CD4-positive, alpha-beta T cell treated with Interferon alpha-2 for 1 hour (primary cell): Measurements from ENCODE around the gene NSUN7.

Experiments
- DNase-seq, 2 donors: peaks; one replicate each; pipeline ENCODE4 v3.0.0-alpha.2; 2020 to 2022

Gene NSUN7

GRCh38 chr4:40822420-40823166 is 72.8 kb downstream of the NSUN7 start:
- no peak for DNase-seq

GRCh38 chr4:40825014-40825838 is 75.5 kb downstream of the NSUN7 start:
- DNase-seq, result no peak

GRCh38 chr4:40826821-40827220 is 77.1 kb downstream of the NSUN7 start:
- no peak for DNase-seq

DNA sequence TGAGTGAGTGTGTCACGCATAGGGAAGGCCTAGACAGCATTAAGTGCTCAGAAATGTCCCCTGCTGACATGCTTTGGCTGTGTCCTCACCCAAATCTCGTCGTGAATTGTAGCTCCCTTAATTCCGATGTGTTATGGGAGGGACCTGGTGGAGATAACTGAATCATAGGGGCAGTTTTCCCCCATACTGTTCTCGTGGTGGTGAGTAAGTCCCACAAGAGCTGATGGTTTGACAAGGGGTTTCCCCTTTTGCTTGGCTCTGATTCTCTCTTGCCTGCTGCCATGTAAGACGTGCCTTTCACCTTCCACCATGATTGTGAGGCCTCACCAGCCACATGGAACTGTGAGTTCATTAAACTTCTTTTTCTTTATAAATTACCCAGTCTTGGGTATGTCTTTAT is 78.0 kb downstream of the NSUN7 start:
- no peak for DNase-seq

DNA sequence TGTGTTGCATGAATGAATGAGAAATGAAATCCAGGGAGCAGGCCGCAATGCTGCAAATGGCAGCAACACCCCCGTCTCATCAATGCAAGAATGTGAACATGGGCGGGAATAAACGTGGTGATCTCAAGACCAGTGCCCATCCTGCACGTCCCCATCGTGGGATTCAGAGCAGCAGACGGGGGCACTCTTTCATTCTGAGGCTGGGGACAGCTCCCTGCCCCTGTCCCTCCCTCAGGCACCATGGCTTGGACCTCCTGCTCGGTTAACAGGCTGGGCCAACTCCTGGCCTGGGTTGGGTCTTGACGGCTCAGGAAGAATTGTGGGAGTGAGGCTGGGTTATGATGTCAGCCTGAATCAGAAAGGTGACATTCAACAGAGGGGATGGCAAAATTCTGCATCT is 78.9 kb downstream of the NSUN7 start:
- no peak for DNase-seq

DNA sequence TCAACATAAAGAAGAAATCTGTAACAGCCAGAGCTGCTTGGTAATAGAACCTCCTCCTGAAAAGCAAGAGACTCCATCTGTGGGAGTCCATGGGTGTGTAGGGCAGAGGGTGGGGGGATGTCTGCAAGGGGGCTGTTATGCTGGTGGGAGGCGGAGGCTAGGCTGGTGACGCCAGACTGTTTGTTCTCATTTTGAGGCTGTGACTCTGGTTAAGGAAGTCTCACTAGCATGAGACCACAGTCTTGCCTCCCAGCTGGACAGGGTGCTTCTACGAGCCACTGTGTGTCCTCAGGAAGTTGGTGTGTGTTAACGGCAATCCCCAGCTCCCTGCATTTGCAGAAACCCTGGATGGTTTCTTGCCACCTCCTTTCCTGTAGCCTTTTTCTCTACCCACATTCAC is 79.8 kb downstream of the NSUN7 start:
- no peak for DNase-seq

DNA sequence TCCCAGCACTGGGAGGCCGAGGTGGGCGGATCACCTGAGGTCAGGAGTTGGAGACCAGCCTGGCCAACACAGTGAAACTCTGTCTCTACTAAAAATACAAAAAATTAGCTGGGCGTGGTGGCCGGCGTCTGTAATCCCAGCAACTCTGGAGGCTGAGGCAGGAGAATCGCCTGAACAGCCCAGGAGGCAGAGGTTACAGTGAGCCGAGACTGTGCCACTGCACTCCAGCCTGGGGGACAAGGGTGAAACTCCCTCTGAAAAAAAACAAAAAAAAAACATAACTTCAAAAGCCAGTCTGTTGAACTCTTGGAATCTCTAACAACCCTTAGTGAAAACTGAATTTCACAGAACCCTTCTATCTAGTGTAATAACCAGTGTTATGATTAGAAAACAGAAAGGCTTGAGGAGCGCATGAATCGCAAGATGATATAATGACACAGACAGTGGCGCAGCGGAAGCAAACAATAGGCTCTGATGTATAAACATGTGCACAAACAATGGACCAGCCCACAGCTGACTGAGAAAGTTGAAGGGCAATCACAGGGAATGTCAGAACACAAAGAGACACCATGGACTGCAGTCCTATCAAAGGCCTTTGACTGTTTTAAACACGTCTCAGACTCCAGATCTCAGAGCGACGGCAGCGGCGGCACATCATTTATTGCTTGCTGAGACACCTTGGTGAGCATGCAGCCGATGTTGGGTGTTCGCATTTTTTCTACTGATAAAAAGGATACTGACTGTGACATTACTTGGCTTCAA is 81.6 kb downstream of the NSUN7 start:
- DNase-seq, result no peak

DNA sequence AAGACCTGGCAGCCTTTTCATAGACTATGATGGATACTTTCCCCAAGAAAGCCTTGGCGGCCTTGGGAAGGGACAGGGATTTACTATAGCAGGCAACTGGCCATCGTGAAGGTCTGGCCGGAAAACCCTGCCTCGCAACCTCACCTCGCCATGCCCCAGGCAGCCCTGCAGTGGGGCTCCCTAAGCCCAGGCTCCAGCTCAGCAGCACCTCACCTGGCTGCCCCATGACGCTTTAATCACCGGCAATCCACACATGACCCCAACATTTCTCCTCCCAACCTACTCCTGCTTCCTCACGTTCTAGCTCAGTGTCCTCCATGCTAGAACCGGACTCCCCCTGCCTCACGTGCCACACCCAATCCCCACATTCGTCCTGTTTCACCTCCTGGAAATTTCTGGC is 82.4 kb downstream of the NSUN7 start:
- no peak for DNase-seq

DNA sequence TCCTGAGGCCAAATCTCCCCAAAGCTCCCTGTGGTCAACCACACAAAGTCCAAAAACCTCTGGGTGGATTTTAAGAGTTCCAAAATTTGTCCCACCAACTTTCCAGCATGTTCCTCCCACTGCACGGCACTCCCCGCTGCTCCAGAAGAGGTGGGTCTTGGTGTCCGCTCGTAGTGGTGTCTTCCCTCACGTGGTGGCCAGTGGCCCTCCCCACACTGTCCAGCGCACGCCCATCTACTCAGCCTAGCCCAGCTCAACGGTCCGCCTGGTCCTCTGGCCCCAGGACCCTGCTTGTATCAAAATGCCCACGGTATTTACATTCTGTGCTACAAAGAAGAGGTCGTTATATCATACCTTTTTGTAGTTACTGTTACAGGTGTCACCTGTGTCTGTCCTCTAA is 83.5 kb downstream of the NSUN7 start:
- no peak for DNase-seq

DNA sequence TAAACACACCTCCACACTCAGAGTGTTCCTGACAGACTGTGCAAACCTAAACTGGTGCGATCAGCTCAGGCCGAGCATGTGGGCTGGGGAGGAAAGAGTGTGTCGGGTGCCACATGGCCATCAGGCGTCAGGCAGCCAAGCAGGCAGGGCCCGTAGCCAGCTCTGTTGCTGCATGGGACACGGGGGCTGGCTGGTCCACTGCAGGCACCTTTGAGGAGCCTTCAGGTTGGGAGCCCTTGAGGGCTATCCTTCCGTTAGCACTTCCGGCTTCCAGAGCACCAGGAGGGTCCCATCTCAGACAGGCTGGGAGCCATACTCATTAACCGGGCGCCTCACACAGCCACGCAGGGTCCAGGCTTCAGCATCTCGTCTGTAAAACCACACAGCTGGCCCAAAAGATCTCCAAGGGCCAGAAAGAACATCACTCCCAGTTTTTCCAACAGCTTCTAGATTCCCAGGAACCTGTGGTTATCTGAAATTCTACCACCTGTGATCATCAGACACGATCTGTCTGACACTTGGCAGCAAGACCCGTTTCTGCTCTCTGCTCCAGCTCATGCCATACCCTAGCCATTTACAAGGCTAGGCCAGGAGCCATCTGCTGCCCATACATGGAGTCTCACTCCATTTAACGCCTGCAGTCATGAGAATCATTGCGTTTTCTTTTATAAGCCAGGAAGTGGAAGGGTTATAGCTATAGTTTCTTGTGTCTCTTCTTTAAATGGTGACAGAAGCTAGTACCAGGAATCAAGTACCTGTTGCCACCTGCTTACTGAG is 87.5 kb downstream of the NSUN7 start:
- no peak for DNase-seq

DNA sequence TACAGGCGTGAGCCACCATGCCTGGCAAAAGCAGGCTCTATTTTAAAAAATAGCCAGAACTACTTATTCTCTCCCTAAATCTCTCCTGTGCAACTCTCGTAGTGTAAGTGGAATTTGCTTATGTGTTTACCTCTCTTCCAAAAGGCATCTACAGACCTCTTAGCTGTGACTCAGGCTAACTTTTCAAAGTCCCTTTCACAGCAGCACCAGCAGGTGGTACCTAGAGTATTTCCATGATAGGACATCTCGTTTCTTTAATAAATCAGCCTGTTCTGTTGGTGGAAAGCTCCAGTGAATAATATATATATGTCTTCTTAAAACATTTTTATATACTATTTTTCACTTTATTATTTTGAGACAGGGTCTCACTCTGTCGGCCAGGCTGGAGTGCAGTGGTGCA is 89.0 kb downstream of the NSUN7 start:
- DNase-seq, result no peak

GRCh38 chr4:40840255-40840984 is 90.7 kb downstream of the NSUN7 start:
- DNase-seq, result no peak

DNA sequence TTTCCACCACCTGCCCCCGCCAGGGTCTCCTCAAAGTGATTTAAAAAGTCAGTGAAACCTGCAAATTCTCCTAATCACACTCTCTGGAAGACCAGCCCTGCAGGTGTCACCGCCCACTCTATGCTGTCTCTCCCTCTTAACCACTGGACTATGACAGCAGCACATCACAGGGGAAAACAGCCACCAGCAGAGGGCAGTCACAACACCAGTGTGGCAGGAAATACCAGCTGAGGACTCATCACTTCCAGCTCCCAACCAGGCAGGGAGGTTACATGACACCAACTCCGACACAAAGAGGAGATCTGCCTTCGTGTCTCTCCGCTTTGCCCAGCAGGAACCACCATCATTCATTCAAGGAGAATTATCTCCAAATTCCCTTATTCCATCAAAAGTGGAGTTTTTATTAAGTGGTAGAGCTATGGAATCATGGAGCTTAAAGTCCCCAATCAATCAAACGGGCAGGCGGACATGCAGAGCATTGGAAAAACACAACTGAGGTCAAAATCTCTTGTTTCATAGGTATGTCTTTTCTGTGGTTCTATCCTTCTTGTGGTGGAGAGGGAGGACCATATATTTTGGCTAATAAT is 91.3 kb downstream of the NSUN7 start:
- DNase-seq, result peak; percentile 58 to 71

DNA sequence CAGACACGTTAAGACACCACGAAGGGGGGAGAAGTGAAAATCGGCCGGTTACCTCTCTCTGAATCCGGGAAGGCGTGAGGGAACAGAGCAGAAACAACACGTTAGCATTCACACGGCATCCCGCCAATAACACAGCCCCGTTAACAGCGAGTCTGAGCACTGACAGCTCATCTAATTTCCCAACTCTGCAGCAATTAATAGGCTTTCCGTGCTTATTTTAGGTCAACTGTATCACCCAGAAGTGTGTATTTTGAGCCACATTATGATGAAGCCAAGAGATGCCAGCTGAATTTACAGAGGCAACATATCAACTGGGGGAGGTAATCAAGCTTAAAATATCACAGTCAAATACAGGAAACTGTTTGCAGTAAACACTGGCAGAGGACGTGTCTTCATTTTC is 92.6 kb downstream of the NSUN7 start:
- DNase-seq, result no peak

DNA sequence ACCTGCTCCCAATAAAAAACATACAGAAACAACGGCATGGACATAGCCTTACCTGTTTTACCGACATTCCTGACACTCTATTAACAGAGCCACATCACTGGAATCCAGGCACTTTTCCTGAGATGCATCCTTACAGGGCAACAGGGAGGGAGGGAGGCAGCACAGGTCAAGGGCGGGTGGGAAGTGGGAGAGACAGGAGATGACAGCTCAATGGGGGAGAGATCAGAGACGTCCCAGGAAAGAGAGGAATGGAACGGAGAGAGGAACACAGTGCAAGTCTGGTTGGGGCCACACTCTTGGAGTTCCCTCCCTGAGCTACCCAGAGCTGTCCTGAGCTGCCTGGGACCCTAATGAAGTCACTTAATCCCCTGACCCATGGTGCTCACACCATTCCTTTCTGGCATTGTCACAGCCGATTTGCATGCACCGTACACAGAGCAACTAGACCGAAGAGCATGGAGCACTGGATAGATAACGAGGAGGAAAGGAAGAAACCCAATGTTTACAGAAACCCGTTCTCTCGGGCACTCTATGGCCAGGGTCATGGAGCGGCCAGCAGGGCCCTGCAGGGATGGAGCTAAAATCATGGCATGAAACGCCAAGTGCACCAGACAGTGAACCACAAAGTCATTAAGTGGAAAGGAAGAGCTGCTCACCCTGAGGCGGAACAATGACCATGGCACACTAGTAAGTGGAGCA is 93.1 kb downstream of the NSUN7 start:
- DNase-seq, result no peak

DNA sequence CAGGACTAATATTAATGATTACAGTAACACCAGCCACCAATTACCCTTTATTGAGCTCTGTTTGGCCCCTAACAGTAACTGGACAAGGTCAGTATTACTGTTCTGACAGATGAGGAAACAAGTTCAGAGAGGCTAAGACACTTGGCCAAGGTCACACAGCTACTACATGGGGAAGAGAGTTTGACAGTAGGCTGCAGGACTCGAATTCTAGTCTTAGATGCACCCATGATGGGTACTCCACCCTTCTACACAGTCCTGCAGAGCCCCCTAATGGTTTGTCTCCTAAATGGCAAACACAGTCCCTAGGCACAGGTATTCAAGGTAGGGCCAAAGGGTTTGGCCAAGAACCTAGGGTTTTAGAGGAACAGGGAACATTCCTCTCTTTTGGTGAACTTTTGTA is 93.9 kb downstream of the NSUN7 start:
- peak in 1 of 2 donors; percentile 33 for DNase-seq

DNA sequence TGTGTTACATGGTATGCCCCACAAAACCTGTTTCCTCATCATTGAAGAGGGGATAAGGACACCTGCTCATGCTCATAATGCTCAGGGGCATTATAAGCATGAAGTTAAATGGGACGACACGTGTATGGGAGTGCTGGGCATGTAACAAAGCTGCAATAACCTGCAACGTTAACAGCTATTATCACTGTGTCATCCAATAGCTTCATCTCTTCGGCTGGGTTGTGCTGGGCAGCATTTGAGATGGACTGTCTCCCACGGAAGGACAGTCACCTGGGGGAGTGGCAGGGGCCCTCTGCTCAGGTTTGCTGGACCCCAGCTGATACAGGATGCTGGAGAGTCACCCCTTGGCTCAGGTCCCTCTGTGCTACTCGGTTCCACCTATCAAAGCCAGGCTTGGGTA is 94.5 kb downstream of the NSUN7 start:
- DNase-seq, result no peak

DNA sequence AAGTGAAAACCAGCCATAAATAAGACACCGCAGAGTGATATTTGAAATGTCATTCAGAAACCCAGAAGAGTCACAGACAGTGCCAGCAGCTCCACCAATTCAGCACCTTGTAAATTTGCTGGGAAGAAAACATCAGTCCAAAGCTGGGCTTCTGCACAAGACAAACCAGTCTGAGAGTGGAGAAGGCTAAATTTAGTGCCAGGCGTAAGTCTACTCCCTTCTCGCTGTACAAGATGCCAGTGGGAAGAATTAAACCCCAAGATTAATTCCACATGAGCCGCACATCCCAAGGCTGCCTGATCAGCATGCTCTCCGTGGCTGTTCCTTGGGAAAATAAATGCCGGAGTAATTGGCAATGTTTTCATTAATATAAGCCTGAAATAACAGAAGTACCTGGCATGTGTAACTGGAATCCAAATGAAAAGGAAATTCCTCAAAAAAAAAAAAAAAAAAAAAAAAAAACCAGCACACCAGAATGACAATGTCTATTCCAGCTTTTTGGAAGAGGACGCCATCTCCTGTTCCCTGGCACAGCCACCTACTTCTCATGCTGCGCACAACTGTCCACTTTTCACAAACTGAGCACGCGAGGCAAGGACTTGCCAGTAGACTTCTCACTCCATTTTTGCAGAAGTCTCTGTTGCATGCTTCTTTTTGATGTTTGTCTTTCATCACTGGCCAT is 95.5 kb downstream of the NSUN7 start:
- DNase-seq, result no peak

DNA sequence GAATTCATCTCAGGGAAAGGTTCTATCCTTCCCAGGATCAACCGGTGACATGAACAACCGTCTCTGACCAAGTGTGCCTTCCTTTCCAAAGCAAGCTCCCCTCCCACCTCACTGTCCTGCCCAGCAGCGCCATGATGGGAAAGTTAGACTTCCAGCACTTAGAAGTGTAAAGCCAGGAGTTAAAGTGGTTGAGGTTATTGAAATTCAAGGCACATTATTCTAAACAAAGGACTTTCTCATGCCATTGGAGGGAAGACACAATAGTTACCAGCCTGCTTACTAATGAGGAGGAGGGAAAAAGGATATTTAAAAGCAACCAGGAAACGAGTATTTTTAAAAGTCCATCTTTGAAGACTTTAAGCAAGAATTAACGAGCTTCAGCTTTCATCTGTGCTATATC is 96.8 kb downstream of the NSUN7 start:
- no peak for DNase-seq

DNA sequence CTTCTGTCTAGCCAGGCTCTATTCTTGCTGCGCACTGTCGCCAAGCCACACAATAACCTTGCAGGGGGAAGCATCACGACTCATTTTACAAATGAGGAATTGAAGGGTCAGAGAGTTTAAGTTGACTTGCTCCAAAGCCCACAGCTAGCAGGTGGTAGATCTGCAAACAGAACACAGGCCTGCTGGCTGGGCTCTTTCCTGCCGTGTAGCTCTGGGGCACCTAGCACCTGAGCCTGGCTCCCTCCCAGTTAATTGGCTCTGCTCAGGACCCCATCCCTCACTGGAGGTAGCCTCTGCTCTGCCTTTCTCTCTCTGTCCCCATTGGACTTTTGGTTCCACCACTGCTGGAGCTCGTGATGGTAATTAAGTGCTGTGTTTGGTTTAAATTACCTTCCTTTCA is 98.5 kb downstream of the NSUN7 start:
- no peak for DNase-seq

GRCh38 chr4:40848940-40849339 is 99.2 kb downstream of the NSUN7 start:
- DNase-seq, result no peak
